ENCODE measurements around the gene OR2A1. TPM values are rescaled to one million over a fixed set of nuclear protein-coding genes. Genes with fewer than 3 reads are reported as not detected.

Gene OR2A1, protein sequence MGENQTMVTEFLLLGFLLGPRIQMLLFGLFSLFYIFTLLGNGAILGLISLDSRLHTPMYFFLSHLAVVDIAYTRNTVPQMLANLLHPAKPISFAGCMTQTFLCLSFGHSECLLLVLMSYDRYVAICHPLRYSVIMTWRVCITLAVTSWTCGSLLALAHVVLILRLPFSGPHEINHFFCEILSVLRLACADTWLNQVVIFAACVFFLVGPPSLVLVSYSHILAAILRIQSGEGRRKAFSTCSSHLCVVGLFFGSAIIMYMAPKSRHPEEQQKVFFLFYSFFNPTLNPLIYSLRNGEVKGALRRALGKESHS
- not detected in 2 replicates for total RNA-seq (2014; rRNA removed; shearing (Covaris generic))

DNA sequence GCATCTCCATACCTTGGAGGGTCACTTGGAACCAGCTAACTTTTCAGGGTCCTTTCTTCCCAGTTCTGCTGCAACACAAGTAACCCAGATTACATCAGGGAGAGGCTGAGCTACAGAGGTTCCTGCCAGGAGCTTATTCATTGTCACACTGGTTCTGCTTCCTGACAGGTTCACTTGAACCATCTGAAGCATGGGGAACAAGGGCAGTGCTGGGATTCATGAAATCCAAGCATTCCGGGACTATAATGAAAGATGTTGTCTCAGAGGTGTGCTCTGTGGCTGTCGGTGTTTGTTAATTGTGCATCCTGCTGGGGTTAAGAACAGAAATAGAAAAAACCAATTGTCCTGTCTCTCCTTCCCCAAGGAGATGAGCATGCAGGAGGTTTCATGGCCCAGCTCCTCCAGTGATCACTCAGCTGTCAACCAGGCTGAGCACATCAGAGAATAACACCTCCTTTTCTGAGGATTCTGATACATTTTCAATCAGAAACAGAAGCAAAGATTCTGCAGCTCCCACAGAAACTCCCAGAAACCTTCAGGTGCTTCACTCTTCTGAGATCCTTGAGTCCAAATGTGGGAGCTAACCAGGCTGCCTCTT is at the start of gene OR2A1:
Gene OR2A1, plus strand, starts transcription at position 548 of the 598 bp plus-strand sequence. CDS start 5,706 bp downstream, outside the sequence.

GRCh38 chr7:144264692-144265091 is 47.5 kb upstream of the OR2A1 start, which contains the start of gene OR2A7:
TSS of gene OR2A7 (minus strand) at chr7:144264792. CDS start at chr7:144259628, 5,164 bp downstream.

GRCh38 chr7:144269188-144269587 is 43.0 kb upstream of the OR2A1 start, which contains the start of gene CTAGE8:
TSS of gene CTAGE8 (minus strand) at chr7:144269288. CDS start at chr7:144269250, 38 bp downstream.

GRCh38 chr7:144355176-144355822 is 43.1 kb downstream of the OR2A1 start, which contains the start of gene ARHGEF5:
TSS of gene ARHGEF5 (plus strand) at chr7:144355402. CDS start at chr7:144362670, 7,268 bp downstream.

Other genes starting within 250 kb of the OR2A1 start
- gene OR2A25, start 242.6 kb upstream of the OR2A1 start, total RNA-seq (2014; rRNA removed; shearing (Covaris generic)) = not detected in 2 replicates
- gene OR2A12, start 226.1 kb upstream of the OR2A1 start, total RNA-seq (2014; rRNA removed; shearing (Covaris generic)) = not detected in 2 replicates
- not detected in 2 replicates for gene OR2A2, start 202.8 kb upstream of the OR2A1 start, total RNA-seq (2014; rRNA removed; shearing (Covaris generic))
- not detected in 2 replicates for gene OR2A14, start 189.2 kb upstream of the OR2A1 start, total RNA-seq (2014; rRNA removed; shearing (Covaris generic))
- not detected in 2 replicates for gene CTAGE4, start 129.0 kb upstream of the OR2A1 start, total RNA-seq (2014; rRNA removed; shearing (Covaris generic))
- gene ARHGEF35, start 116.6 kb upstream of the OR2A1 start, total RNA-seq (2014; rRNA removed; shearing (Covaris generic)) = 0.03 TPM in 1 of 2 replicates, not detected in the other
- gene OR2A42, start 72.8 kb upstream of the OR2A1 start, total RNA-seq (2014; rRNA removed; shearing (Covaris generic)) = not detected in 2 replicates
- gene OR2A7, start 47.6 kb upstream of the OR2A1 start, total RNA-seq (2014; rRNA removed; shearing (Covaris generic)) = not detected in 2 replicates
- gene CTAGE8, start 43.1 kb upstream of the OR2A1 start, total RNA-seq (2014; rRNA removed; shearing (Covaris generic)) = not detected in 2 replicates
- 1.4 and 2.3 TPM in 2 replicates for gene ARHGEF5, start 43.0 kb downstream of the OR2A1 start, total RNA-seq (2014; rRNA removed; shearing (Covaris generic))
- not detected in 2 replicates for gene NOBOX, start 91.3 kb downstream of the OR2A1 start, total RNA-seq (2014; rRNA removed; shearing (Covaris generic))